K562 (cell line): ENCODE results near the gene MLLT3.

Experiments used
- BRF1 ChIP-seq: IDR thresholded peaks from 3 replicates; pipeline ENCODE4 v1.6.1; 2011; ENCODE audit warnings: borderline replicate concordance, mild to moderate bottlenecking; ENCODE audit not compliant: insufficient read length; ENCODE audit errors: extremely low read depth
- CBX1 ChIP-seq: sonication (generic); IDR thresholded peaks from 2 replicates; pipeline ENCODE4 v1.6.1; 2016; ENCODE audit warnings: antibody characterized with exemption, low read depth, mild to moderate bottlenecking
- CTCF ChIP-seq, 3 experiments: IDR thresholded peaks in 2 of 3; conservative IDR thresholded peaks in 1 of 3; 2 replicates each; pipeline ENCODE4 v1.5.1; 2011 to 2012; ENCODE audit warnings: low read length in 3 of 3, mild to moderate bottlenecking in 3 of 3, control low read depth in 2 of 3, improper control_type of control experiment in 1 of 3, inconsistent platforms in 1 of 3, low read depth in 1 of 3, mixed read lengths in 1 of 3, moderate library complexity in 1 of 3; ENCODE audit not compliant: insufficient read depth in 2 of 3
- FIP1L1 ChIP-seq: fragments of 200-400 bp; formaldehyde crosslinking; IDR thresholded peaks from 2 replicates; pipeline ENCODE4 v1.6.1; 2018; ENCODE audit warnings: mild to moderate bottlenecking, low read depth, low read length; ENCODE audit not compliant: poor library complexity, severe bottlenecking
- FOXM1 ChIP-seq, 2 experiments: fragments of 450-650 bp in 1 of 2; sonication (generic) in 1 of 2; formaldehyde crosslinking in 1 of 2; IDR thresholded peaks; 2 replicates each; pipeline versions ENCODE4 v1.6.1 to v1.9.0; 2017 to 2022; ENCODE audit warnings: low read depth in 2 of 2, mild to moderate bottlenecking in 2 of 2, missing genetic modification reagents in 1 of 2, moderate library complexity in 1 of 2
- HNRNPUL1 ChIP-seq: fragments of 200-400 bp; formaldehyde crosslinking; IDR thresholded peaks from 2 replicates; pipeline ENCODE4 v1.6.1; 2017; ENCODE audit warnings: low read length
- JUNB ChIP-seq: fragments of 450-650 bp; formaldehyde crosslinking; conservative IDR thresholded peaks from 2 replicates; pipeline ENCODE4 v1.4.0; 2020; ENCODE audit warnings: mild to moderate bottlenecking
- POLR2A ChIP-seq: fragments of 450-650 bp; conservative IDR thresholded peaks from 2 replicates; pipeline ENCODE4 v1.6.1; 2016
- ZFP36 ChIP-seq: fragments of 150-350 bp; IDR thresholded peaks from 2 replicates; pipeline ENCODE4 v1.6.1; 2018; ENCODE audit warnings: low read length, low read depth; ENCODE audit not compliant: partially characterized antibody

DNA sequence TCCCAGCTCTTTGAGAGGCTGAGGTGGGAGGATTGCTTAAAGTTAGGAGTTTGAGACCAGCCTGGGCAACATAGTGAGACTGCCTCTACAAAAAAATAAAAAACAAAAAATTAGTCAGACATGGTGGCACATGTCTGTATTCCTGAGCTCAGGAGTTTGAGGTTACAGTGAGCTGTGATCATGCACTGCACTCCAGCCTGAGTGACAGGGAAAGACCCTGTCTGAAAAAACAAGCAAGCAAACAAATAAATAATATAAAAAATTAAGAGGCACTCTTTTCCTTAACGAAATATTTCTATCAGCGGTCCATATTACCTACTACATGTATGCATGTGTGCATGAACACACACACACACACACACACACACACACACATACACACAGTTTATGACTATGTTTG, 40.8 kb upstream of the MLLT3 start:
- TF ChIP-seq FIP1L1, result no peak
- TF ChIP-seq CTCF (IDR thresholded peaks at IDR 0.05 in 2 of 3, conservative IDR thresholded peaks at IDR 0.05 in 1 of 3; ENCODE audit: insufficient read depth in 2 of 3, low read depth in 1 of 3, low read length in 3 of 3), result no peak
- no peak for TF ChIP-seq ZFP36
- TF ChIP-seq CBX1, result no peak
- no peak for TF ChIP-seq POLR2A
- TF ChIP-seq BRF1, result no peak
- no peak for TF ChIP-seq FOXM1 (IDR thresholded peaks at IDR 0.05; ENCODE audit: low read depth)
- no peak for TF ChIP-seq FOXM1 (CRISPR knock-in tag; IDR thresholded peaks at IDR 0.05; ENCODE audit: low read depth)
- TF ChIP-seq HNRNPUL1, result no peak
- no peak for TF ChIP-seq JUNB (CRISPR knock-in tag)
